Cardiac muscle cell (in vitro differentiated cells and primary cell): ENCODE results near the gene RASGRP3. TPM values are rescaled to one million over a fixed set of nuclear protein-coding genes. Genes with fewer than 3 reads are reported as not detected.

Source experiments
- DNase-seq, 2 donors: peaks; one replicate each; pipeline versions ENCODE4 v3.0.0 to v3.0.0-alpha.2; 2010 to 2017; ENCODE audit warnings: low read depth in 1 of 2, low spot score in 1 of 2
- H3K27ac ChIP-seq: fragments of 200-600 bp; sonication (generic); 2 replicates; pipeline ENCODE4 v1.5.1; 2016
- H3K27me3 ChIP-seq: fragments of 200-600 bp; sonication (generic); 2 replicates; pipeline ENCODE4 v1.6.0; 2016; ENCODE audit warnings: control low read depth
- H3K36me3 ChIP-seq: fragments of 200-600 bp; sonication (generic); 2 replicates; pipeline ENCODE4 v1.5.1; 2016; ENCODE audit warnings: control low read depth
- H3K4me1 ChIP-seq: fragments of 200-600 bp; sonication (generic); 2 replicates; pipeline ENCODE4 v1.8.1; 2017; ENCODE audit warnings: low read depth, mild to moderate bottlenecking, mixed run types
- H3K4me3 ChIP-seq: fragments of 200-600 bp; sonication (generic); 2 replicates; pipeline ENCODE4 v1.5.1; 2016; ENCODE audit warnings: mild to moderate bottlenecking
- H3K9me3 ChIP-seq: fragments of 200-600 bp; sonication (generic); 2 replicates; pipeline ENCODE4 v1.5.1; 2017; ENCODE audit warnings: low read depth, mild to moderate bottlenecking, control low read depth
- CTCF ChIP-seq: IDR thresholded peaks from 2 replicates; pipeline ENCODE4 v1.5.1; 2012; ENCODE audit warnings: low read depth, mild to moderate bottlenecking, low read length
- polyA plus RNA-seq: library from polyadenylated mRNA; unstranded; fragments of >200 nt; fragmentation: Nextera tagmentation; extraction: Ambion mirVana; gene quantifications from 2 replicates; pipeline ENCODE4 v1.2.1, GENCODE V29; 2016
- total RNA-seq: library from RNA; depleted of rRNA; stranded (reverse); fragments of >200 nt; gene quantifications from 2 replicates; pipeline ENCODE4 v1.2.3, GENCODE V29; 2016

The RASGRP3 gene
- total and polyA plus RNA-seq, 2 experiments from 2014 or later = 19.8 to 21.3 TPM

- no peak for DNase-seq
- no peaks in the 10 kb centered on the region for H3K4me1 ChIP-seq
- no peak overlapping the region for H3K4me3 ChIP-seq
- H3K36me3 ChIP-seq = no peaks in the 10 kb centered on the region
- TF ChIP-seq CTCF = no peak
- H3K9me3 ChIP-seq = no peaks in the 10 kb centered on the region
- no peaks in the 10 kb centered on the region for H3K27me3 ChIP-seq
- no peak overlapping the region for H3K27ac ChIP-seq
Observed at GRCh38 chr2:33485051-33485450, 8.6 kb downstream of the RASGRP3 start.

GRCh38 chr2:33486544-33486943, 10.1 kb downstream of the RASGRP3 start:
- Histone ChIP-seq H3K4me3 (no peak overlapping the region), H3K9me3 (no peaks in the 10 kb centered on the region)

GRCh38 chr2:33488178-33488690, 11.8 kb downstream of the RASGRP3 start:
- Histone ChIP-seq H3K9me3 (no peaks in the 10 kb centered on the region), H3K27me3 (no peaks in the 10 kb centered on the region), H3K4me3 (no peak overlapping the region), H3K36me3 (no peaks in the 10 kb centered on the region), H3K27ac (no peak overlapping the region), H3K4me1 (no peaks in the 10 kb centered on the region)
- DNase-seq = no peak
- no peak for TF ChIP-seq CTCF

More at GRCh38 chr2:33486544-33486943, 10.1 kb downstream of the RASGRP3 start:
- no peak for TF ChIP-seq CTCF
- Histone ChIP-seq H3K4me1 (no peaks in the 10 kb centered on the region), H3K36me3 (no peaks in the 10 kb centered on the region), H3K27me3 (no peaks in the 10 kb centered on the region), H3K27ac (no peak overlapping the region)
- DNase-seq = no peak

- no peak for TF ChIP-seq CTCF
- H3K27me3 ChIP-seq = no peaks in the 10 kb centered on the region
- H3K36me3 ChIP-seq = no peaks in the 10 kb centered on the region
- H3K4me3 ChIP-seq = no peak overlapping the region
- no peak overlapping the region for H3K27ac ChIP-seq
- DNase-seq = no peak
- H3K4me1 ChIP-seq = no peaks in the 10 kb centered on the region
- H3K9me3 ChIP-seq = no peaks in the 10 kb centered on the region
Observed at GRCh38 chr2:33488715-33489540, 12.5 kb downstream of the RASGRP3 start.

- H3K27me3 ChIP-seq = no peaks in the 10 kb centered on the region
- no peak overlapping the region for H3K27ac ChIP-seq
- H3K9me3 ChIP-seq = no peaks in the 10 kb centered on the region
- no peaks in the 10 kb centered on the region for H3K4me1 ChIP-seq
- no peak for TF ChIP-seq CTCF
- DNase-seq = no peak
- no peak overlapping the region for H3K4me3 ChIP-seq
- no peaks in the 10 kb centered on the region for H3K36me3 ChIP-seq
Observed at GRCh38 chr2:33489835-33490431, 13.5 kb downstream of the RASGRP3 start.
